GM19455 (cell line): ENCODE measurements around the gene PPP2R3C.
"Not testable (repeated sequence)": the region's sequence is repeated elsewhere in the genome, so short reads cannot be mapped to it uniquely, and the experiment has no call there.

ENCODE experiments used
- ATAC-seq: cut with Tn5 transposase; IDR thresholded peaks from one replicate; pipeline ENCODE4 v1.9.1; 2021; ENCODE audit not compliant: unreplicated experiment

The PPP2R3C gene

GRCh38 chr14:35133542-35134328 lies 11.9 kb upstream of the PPP2R3C start:
- ATAC-seq: no peak

GRCh38 chr14:35124127-35124526 lies 2.3 kb upstream of the PPP2R3C start:
- ATAC-seq: no peak

GRCh38 chr14:35123388-35123703 lies 1.6 kb upstream of the PPP2R3C start:
- ATAC-seq: no peak

GRCh38 chr14:35122696-35123387 lies 1.1 kb upstream of the PPP2R3C start:
- ATAC-seq: peak; percentile 33

GRCh38 chr14:35121026-35121886 lies 534 bp downstream of the PPP2R3C start:
- ATAC-seq: peak; percentile 0

GRCh38 chr14:35117112-35117511 lies 4.7 kb downstream of the PPP2R3C start:
- no peak for ATAC-seq

- no peak for ATAC-seq
These were observed 5.5 kb downstream of the PPP2R3C start for GRCh38 chr14:35116242-35116641.

GRCh38 chr14:35114036-35114435 lies 7.8 kb downstream of the PPP2R3C start:
- ATAC-seq: no peak

- no peak for ATAC-seq
These were observed 8.4 kb downstream of the PPP2R3C start for GRCh38 chr14:35113308-35113950.

GRCh38 chr14:35112641-35113040 lies 9.1 kb downstream of the PPP2R3C start:
- ATAC-seq: no peak

GRCh38 chr14:35107866-35108265 lies 13.9 kb downstream of the PPP2R3C start:
- ATAC-seq: no peak

GRCh38 chr14:35094645-35095044 lies 27.1 kb downstream of the PPP2R3C start:
- not testable (repeated sequence) for ATAC-seq

GRCh38 chr14:35088514-35088913 lies 33.3 kb downstream of the PPP2R3C start:
- no peak for ATAC-seq

- ATAC-seq: no peak
These were observed 36.3 kb downstream of the PPP2R3C start for GRCh38 chr14:35085441-35085840.

GRCh38 chr14:35083530-35084150 lies 38.1 kb downstream of the PPP2R3C start:
- no peak for ATAC-seq

GRCh38 chr14:35079742-35080141 lies 42.0 kb downstream of the PPP2R3C start:
- ATAC-seq: no peak

- ATAC-seq: no peak
These were observed 43.7 kb downstream of the PPP2R3C start for GRCh38 chr14:35078082-35078481.

- ATAC-seq: no peak
These were observed 48.3 kb downstream of the PPP2R3C start for GRCh38 chr14:35073486-35073885.

GRCh38 chr14:35072226-35072625 lies 49.6 kb downstream of the PPP2R3C start:
- ATAC-seq: no peak

- no peak for ATAC-seq
These were observed 53.4 kb downstream of the PPP2R3C start for GRCh38 chr14:35068238-35069012.
